C4-2B (cell line): ENCODE data around the gene TNS3.
A peak's percentile ranks its signal among the peaks of the same experiment; 100 is the strongest.

Experiments
- H3K27ac ChIP-seq: fragments of 450-650 bp; 2 replicates; pipeline ENCODE4 v1.5.1; 2017
- CTCF ChIP-seq: fragments of 450-650 bp; conservative IDR thresholded peaks from 2 replicates; pipeline ENCODE4 v1.5.1; 2017; ENCODE audit warnings: mild to moderate bottlenecking
- ZFX ChIP-seq: fragments of 450-650 bp; IDR thresholded peaks from 2 replicates; pipeline ENCODE4 v1.6.1; 2017

The TNS3 gene

GRCh38 chr7:47405921-47406800 is 175.8 kb downstream of the TNS3 start:
- peak overlapping the region; percentile 49 for H3K27ac ChIP-seq

GRCh38 chr7:47405286-47405904 is 176.5 kb downstream of the TNS3 start:
- H3K27ac ChIP-seq = peak overlapping the region; percentile 49
- TF ChIP-seq ZFX = no peak
- TF ChIP-seq CTCF = no peak

More at GRCh38 chr7:47405921-47406800, 175.8 kb downstream of the TNS3 start:
- TF ChIP-seq ZFX = no peak
- no peak for TF ChIP-seq CTCF

- TF ChIP-seq ZFX = no peak
- no peak for TF ChIP-seq CTCF
- no peak overlapping the region for H3K27ac ChIP-seq
Measured at GRCh38 chr7:47404010-47404409, 177.9 kb downstream of the TNS3 start.

- H3K27ac ChIP-seq = no peak overlapping the region
- no peak for TF ChIP-seq ZFX
- no peak for TF ChIP-seq CTCF
Measured at GRCh38 chr7:47402941-47403866, 178.7 kb downstream of the TNS3 start.

- H3K27ac ChIP-seq = no peak overlapping the region
- TF ChIP-seq ZFX (no peak), CTCF (no peak)
Measured at GRCh38 chr7:47401611-47402570, 180.0 kb downstream of the TNS3 start.

GRCh38 chr7:47400741-47401206 is 181.1 kb downstream of the TNS3 start:
- no peak for TF ChIP-seq ZFX
- no peak overlapping the region for H3K27ac ChIP-seq
